ENCODE data around the gene VDR.

VDR gene

DNA sequence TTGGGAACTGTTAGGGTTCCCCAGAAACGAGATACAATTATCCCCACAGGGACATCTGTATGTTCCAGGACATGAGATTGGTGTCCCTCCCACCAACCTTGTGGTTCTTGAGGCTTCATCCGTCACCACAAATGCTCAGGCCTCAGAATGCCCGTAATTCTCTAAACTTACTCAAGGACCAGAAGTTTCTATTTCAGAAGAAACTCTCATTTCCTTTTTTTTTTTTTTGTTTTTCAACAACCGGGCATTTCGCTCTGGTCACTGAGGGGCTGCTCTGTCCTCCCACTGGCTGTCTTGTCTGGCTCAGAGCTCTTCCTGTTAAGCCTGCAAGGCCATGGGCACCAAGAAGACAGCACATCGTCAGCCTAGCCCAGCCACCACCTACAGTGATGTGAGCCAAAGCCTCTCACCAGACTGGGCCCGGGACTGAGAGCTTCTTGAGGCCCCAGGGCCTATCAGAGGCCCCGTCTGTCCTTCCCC lies 36.2 kb downstream of the VDR start:
- DNase-seq (ENCODE audit: low read depth) = peak; percentile 26

DNA sequence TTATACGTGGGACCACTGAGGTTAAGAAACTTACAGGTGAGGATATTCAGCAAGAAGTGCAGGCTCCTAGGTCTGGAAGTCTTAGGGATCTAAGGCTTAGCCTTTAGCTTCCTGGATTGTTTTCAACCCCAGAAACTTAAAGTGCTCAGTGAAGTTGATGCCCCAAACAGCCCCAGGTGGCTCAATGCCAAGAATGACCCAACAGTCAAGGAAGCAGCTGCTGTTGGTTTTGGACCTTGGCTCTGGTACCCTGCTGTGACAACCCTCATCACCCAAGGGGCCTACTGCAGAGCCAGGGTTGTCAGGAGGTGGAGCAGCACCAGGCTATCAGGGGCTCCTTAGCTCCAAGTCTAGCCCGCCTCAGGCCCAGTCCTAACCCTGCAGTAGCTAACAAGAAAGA lies 36.8 kb downstream of the VDR start:
- no peak for DNase-seq (ENCODE audit: low read depth)

DNA sequence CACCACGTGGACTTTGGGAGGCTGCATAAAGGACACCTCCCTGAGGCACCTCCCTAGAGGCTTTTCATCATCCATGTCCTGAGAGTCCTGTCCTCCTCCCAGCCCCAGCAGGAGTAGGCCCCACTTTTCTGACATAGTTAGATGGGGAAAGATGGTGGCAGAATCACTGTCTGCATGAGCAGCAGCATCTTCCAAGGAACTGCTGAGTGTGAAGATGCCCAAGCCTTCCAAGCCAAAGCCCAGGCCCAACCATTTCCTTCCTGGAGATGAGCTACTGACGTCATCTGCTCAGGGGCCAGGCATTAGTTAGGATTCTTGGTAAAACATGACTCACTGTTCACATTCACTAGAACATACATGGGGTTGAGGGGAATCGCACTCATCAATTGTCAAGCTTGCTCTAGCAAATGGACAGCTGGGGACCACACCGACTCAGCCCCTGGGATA lies 37.3 kb downstream of the VDR start:
- DNase-seq (ENCODE audit: low read depth) = peak; percentile 92

DNA sequence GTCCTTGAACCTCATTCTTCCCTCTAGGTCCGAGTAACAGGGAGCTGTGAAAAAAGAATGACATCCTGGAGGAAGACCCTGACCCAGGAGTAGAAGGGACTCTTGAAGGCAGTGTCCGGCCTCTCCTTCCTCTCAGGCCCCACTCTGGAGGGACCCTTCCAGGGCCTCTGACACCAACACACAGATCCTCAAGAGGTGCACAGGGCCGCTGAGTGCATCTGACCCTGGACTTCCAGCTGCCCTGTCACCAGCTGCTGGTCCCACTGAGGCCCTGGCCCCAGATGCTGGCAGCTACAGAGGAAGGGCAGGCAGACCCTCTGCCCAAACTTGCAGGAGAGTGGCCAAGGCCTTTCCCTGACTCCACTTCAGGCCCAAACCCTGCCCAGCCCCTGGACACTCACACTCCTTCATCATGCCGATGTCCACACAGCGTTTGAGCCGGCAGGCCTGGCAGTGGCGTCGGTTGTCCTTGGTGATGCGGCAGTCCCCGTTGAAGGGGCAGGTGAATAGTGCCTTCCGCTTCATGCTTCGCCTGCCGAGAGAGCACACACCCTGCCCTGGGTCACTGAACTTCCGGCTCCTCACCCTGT lies 40.1 kb downstream of the VDR start:
- DNase-seq (ENCODE audit: low read depth) = no peak

DNA sequence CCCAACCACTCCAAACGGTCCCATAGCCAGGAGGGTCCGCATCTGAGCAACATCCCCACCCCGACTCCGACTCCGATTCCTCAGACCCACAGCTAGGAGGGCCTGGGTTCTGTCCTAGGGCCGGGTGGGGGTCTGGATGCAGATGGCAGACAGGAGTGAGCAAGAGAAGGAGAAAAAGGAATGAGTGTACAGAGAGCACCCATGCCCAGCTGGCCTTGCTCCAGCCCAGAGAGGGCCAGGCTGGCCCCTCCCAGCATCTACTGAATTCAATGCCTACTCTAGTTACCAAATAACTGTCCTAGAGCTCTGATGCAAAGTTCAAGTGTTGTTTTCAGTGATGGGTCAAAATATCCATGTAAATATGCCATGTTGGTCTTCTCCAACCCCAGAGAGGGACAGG lies 40.8 kb downstream of the VDR start:
- DNase-seq (ENCODE audit: low read depth) = no peak

DNA sequence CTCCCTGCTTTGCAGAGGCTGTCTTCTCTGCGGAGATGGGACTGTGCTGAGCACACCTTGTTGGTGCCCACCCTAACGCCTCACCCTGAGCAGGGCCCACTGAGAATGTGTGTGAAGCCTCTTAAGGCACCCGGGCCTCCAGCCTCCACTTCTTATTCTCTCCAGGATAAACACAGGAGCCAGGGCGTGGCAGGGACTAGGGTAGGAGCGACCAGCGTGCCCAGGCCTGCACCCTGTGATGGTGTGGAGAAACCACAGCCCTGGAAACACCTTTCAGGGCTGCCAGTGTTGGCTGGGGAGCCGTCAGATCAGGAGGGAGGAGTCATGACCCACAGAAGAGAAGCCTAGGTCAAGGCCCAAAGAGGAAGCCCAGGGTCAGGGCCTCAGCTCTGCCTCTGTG lies 41.3 kb downstream of the VDR start:
- DNase-seq (ENCODE audit: low read depth) = no peak

DNA sequence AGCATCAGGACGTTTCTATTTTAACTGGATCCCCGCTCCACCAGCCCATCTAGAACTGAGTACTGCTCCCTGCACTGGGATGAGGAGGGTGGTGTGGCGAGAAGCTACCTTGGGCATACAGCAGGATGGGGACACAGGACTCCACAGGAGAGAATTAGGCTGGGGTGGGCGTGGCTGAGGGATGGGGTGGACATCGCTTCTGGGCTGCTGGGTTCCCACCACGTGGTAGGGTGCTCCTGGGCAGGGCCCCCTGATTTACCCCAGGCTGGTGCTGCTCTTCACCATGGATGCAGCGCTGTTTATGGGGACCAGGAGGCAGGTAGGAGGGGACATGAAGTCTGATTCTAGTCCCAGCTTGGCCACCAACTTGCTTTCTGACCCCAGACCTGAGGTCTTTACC lies 41.9 kb downstream of the VDR start:
- no peak for DNase-seq (ENCODE audit: low read depth)

DNA sequence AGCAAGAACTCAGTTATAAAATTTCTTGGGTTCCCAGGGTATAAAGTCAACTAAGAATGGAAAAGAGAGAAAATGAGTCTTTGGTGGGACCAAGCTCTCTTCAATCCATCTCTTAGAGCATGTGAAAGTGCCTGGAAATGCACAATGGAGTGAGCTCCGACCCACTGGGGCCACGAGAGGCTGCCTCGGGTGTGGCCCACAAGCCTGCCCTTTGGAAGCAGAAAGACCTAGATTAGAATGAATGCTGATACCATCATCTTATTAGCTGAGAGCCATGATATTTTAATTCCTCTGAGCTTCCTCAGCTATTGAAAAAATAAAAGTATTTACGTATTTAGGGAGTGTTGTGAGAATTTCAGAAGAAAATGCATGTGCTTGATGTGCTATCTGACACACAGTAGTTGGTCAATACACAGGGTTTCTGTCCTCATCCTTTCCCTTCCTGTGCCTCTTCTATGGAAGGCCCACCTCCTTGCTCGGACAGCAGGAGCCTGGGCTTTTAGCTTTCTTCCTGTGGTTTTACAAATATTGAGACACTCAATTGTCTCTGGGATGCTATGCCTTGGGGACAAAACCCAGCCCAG lies 42.5 kb downstream of the VDR start:
- DNase-seq (ENCODE audit: low read depth) = no peak

DNA sequence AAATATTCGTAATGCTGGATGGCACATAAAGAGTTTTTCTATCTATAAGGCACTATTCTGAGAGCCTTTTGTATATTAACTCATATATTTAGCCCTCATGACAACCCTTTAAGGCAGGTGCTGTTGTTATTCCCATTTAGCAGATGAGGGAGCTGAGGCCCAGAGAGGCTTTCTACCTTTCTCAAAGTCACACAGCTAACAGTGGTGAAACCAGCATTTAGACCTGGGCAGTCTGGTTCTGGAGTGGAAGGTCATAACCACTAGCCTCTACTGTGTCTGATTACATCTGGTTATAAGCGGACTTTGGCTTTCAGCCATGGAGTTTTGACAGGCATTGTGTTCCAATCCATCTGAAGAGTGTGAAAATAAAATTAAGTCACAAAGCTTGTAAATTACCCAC lies 43.9 kb downstream of the VDR start:
- DNase-seq (ENCODE audit: low read depth) = no peak

DNA sequence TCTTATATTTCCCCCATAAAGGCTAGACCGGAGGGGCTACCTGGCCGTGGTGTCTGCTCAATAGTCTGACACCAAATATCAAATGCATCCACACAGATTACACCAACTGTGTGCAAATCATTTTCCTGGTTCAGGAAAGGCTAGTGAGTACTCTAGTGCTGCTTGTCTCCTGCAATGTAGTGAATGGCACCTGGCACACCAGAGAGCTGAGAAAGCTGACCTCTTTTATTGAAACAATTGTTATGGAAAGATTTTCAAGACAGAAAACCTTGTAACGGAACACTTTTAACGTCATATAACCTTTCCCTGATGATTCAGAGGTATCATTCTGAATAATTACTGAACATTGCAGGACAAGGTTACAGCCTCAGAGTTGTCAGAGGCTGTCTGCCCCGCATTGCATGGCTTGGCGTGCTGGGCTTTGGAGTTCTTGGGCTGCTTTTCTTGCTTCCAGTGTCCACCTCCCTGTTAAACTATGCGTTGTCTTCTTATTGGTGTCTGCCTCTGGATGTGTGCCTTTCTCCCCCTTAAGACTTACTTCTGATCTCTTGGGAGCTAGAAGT lies 44.4 kb downstream of the VDR start:
- no peak for DNase-seq (ENCODE audit: low read depth)

DNA sequence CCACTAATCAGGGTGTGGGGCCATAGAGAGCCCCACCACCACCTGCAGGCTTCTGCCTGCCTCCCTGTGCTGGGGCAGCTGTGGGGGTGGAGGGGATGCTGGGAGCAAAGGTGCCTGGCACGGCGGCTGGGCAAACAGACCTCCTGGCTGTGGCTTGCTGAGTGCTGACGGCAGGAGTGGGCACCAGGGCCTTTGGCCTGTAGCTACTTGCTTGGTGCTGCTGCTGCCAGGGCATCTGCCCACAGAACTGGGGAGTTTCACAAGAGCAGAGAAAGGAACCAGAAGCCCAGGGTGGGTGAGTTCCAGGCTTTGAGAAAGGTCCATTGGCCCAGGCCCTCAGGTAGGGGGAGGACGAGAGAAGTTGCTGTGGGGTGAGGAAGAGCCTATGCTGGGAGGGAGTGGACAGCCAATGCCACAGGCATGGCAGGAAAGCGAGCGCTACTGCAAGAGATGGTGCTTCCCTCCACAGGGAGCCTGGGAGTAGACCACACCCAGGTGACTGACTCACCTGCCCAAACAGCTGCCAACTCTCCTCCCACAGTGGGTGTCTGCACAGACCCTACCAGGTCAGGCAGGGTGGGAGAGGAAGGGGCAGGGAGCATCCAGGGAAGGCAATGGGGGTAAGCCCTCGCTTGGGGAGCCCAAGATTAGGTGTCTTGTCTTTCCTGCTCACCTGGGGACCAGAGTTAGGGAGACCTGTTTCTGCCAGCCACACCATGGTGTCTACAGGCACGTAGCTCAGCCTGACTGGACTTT lies 46.1 kb downstream of the VDR start:
- no peak for DNase-seq (ENCODE audit: low read depth)

DNA sequence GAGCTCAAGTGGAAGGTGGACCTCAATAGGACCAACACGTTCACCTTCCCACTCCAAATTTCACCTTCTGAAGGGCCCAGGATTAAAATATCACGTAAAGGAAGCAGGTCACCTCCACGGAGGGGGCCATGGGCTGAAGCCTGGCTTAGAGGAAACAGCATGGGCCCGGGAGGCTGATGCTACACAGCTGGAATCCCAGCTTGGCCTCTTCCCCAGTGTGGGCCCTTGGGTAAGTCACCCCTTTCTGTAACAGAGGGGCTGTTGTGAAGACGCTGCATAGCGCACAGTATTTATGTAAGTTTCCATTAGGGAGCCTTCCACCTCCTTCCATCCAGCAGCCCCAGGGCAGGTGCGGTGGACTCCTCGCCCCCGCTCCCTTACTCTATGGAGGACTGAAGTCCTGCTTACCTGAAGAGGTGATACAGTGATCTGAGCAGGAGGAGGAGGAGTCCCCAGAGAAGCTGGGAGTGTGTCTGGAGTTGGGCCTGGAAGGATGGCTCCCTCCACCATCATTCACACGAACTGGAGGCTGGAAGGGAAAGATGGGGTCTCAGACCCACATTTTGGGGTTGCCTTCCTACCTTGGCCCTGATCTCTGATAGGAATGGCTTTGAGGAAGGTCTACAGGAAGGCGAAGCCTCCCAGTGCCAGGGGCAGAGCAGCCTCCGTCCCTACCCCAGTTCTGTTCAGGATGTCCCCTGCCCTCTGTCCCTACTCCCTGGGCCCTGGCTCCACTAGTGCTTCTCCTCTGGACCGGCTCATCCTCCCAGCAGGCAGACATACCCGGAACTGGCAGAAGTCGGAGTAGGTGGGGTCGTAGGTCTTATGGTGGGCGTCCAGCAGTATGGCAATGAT lies 47.8 kb downstream of the VDR start:
- no peak for DNase-seq (ENCODE audit: low read depth)

DNA sequence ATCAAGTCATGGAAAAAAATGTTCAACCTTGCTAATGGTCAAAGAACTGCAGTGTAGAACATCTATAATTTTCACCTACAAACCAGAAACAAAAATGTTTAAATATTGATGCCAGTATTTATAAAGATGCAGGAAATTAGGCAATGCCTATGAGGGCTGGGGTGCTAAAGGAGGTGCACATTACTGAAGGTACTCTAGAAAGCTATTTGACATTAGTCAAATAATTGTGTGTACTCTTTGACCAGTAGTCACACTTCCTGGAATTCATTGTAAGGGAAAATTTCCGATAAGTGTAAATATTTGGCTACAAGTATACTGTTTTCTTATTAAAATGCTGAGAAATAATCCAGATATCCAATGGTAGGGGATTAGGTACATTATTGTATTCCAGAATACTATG lies 48.7 kb downstream of the VDR start:
- no peak for DNase-seq (ENCODE audit: low read depth)

DNA sequence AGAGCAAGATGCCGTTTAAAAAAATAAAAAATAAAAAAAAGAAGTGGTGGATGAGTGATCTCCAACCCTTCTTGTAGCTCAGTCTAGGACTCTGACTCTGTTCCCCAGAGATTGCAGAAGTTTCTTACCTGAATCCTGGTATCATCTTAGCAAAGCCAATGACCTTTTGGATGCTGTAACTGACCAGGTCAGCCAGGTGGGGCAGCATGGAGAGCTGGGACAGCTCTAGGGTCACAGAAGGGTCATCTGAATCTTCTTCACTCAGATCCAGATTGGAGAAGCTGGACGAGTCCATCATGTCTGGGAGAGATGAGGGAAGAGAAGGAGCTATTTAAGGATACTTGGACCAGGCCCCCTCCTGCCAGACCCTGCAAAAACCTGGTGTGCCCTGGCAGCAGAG lies 49.3 kb downstream of the VDR start:
- DNase-seq (ENCODE audit: low read depth) = no peak

DNA sequence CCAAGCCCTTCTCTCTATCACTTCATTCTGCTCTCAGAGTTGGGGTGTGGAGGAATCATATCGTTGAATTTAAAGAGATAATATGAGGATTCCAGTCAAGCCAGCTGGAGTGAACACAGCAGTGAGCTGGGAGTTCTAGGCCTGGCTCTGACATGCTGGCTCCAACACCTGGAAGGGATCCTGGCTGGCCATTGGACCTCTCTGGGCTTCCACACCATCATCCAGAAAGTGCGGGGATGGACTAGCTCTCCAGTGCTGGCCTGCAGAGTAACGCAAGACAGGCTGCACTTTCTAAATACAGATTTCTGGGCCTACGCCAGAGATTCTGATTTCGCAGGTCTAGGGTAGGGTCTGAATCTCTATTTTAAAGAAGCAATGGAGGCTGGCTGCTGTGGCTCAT lies 50.3 kb downstream of the VDR start:
- DNase-seq (ENCODE audit: low read depth) = no peak

DNA sequence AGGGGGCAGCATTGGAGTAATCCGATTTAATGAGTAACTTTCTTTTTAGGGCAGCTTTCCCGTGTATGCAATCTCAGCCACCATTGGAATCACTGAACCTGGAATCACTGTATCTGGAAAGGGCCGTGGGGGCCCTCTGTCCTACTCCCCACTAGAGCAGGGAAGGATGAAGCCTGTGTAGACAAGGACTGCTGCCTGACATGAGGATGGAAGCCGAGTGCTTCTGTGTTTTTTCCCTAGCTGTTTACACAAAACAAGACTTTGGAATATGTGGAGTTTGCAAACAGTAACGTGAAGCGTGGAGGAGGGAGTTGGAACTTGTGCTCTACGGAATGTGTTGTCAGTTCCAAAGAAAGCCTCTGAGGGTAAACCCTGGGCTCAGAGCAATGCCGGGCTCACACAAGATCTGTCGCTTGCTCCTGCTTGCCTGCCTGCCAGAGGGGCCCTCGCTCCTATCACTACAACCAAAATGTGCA lies 52.7 kb downstream of the VDR start:
- DNase-seq (ENCODE audit: low read depth) = peak; percentile 22

DNA sequence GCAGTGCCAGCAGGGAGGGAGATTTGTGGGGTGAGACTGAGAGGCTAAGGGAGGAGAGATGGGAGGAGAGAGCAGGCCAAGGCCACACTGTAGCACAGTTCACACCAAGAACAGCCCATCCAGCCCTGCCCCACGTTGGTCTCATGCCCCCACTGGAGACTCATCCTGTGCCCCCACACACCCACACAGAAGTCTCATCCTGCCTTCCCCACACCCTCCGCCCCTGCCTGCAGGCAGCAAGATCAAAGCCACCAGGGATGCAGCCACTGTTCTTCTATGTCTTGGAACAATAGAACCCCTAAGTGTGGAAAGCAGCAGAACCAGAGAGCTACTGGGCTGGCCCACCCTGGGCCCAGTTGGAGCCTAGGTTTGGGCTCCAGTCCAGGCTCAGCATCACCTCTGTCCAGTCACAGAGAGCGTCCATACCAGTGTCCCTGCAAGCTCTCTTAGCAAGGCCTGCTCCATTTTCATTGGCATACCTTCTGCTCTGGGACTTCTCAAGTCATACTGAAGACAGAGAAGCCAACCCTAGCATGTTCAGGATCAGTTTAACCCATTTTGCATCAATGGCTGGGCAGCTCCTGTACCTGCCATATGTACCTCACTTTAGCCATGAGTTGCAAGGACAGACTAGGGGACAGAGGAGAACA lies 53.4 kb downstream of the VDR start:
- DNase-seq (ENCODE audit: low read depth) = peak; percentile 23

DNA sequence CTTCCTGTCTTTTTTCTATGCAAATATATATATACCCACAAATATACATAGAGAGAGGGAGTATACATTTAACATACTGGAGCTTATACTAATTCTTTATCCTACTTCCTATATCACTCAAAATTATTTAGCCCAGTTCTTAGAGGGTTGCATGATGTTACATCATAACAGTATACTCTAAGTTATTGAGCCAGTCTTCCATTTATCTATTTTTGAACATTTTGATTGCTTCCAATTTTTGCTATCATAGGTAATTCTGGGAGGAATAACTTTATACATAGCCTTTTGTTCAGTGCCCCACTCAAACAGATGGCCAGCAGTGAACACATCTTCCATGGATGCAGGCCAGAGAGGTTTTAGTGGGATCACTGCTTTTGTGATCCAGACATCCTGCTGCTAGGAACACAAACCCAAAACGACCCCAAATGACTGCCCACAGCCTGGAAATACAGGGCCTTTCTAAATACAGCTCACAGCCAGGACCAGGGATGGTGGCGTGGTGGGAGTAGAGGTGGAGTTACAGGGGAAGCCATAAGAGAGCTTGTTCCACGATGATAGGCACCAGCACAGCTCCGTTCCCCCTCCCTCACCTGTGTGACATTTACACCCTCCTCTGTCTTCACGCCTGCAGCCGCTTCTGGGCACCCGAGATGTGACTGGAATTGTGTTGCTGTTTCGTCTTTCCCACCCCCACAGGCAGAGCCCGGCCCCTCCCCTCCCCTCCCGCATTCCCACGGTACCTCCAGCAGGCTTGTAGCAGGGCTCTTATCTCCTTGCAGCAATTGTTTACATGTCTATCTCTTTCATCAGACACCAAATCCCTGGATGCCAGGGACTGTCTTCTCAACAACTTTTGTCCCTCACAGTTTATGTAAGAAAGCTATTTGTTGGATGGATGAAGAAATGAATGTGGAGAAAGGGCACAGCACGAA lies 54.4 kb downstream of the VDR start:
- DNase-seq (ENCODE audit: low read depth) = peak; percentile 90

DNA sequence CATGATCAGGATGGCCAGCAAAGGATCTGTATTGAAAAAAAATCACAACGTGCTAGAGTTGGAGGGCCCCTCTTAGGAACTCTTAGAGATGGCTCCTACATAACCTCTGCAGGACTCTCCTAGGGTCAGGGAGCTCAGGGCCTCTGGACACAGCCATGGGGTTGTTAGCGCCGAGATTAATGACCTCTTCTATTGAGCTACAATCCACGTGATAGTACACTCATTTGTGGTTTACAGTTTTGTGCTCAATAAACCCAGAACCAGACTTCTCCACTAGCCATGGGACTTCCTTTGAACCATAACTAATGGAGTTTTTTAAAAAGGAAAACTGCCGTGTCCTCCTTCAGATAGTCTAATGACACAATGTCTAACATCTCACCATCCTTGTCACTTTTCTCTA lies 55.5 kb downstream of the VDR start:
- no peak for DNase-seq (ENCODE audit: low read depth)

DNA sequence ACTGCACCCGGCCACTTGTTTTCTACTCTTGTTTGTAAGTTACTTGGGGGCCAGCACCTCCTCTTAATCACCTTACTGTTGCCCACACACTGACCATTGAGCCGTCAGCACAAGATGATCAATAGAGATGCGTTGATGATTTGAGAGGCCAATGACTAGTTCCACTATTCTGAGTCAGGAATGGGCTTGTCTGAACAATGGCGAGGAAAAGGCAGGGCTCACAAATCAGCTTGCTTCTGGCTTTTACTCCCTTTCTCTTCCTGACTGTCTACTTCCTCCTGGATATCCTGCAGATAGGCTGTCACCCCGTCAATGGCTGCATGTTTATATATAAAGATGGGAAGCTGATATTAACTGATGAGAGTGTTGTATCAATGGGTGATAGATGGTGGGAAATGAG lies 55.9 kb downstream of the VDR start:
- no peak for DNase-seq (ENCODE audit: low read depth)
